Measurements from ENCODE around the gene HSPB9.

HSPB9 gene

DNA sequence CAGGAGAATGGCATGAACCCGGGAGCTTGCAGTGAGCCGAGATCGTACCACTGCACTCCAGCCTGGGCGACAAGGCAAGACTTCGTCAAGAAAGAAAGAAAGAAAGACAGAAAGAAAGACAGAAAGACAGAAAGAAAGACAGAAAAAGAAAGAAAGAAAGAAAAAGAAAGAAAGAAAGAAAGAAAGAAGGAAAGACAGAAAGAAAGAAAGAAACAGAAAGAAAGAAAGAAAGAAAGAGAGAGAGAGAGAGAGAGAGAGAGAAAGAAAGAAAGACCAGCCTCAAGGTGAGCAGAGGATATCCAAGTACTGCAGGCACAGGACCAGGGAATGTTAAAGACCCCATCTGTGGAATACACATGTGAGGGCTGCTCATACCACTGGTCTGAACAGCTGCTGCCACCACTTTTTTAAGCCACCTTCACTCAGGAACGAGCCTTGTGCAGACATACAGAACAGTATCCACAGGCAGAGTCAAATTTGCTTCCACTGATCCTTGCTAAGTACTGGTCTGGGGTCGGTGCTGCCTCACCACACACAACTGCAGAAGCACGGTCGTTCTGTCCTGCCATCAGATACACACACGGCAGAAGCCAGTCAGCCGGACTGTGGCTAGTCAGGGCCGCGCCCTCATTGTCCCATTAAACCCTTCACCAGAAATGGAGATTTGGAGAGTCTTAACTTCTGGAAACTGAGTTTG is 24.5 kb downstream of the HSPB9 start:
- DNase-seq, result no peak

DNA sequence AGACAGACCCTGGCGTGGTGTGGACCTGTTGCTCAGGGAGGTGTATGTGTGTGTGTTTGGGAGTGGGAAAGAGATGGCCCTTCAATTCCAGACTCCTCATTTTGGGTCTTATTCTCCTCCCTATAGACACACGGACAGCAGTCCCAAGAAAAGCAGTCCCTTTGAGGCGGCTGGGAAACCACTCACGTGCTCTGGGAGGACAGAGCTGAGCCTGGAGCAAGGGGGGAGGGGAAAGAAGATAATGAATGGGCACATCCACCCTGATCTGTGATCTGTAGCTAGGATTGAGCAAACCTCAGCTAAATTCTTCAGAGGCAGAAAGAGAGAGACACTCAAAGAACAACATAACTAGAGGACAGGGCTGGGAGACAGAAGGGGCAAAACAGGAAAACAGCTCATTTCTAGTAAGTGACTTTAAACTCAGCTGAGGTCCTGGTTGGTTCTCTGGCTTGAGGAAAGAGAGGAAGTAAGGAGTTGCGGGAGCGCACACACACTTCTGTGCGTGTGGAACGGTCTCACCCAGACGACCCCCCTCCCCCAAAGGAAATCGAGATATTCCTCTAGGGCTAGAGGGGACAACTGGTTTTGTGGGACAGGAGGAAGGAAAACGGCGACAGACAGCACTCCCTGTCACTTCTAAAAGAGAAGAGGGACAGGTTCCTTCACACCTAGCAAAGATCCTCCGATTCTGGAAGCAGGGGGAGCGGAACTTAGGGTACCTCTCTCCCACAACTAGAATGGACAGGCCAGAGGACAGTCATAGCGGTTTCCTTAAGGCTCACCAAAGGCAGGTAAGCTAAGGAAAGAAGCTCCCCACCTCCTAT is 31.5 kb downstream of the HSPB9 start:
- DNase-seq, result peak; percentile 3

DNA sequence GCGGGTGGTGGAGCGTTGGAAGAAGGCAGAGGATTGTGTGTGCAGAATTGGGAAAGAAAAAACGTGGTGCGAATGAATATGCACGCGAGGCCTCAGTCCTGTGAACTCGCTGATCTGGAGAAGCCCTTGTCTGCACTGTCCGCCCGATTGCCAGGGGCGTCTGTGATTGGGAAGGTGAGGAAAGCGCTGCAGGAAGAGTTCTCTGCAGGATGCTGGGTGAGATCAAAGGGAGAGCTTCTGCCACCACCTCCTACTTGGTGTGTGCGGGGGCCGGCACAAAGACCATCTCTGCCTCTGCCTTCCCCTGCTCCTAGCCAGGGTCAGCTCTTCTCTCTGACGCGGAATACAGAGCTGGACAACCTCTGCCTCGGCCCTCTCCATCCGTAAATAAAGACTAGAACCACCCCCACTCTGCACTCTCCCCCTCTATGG is 33.0 kb downstream of the HSPB9 start:
- DNase-seq, result peak; percentile 38

DNA sequence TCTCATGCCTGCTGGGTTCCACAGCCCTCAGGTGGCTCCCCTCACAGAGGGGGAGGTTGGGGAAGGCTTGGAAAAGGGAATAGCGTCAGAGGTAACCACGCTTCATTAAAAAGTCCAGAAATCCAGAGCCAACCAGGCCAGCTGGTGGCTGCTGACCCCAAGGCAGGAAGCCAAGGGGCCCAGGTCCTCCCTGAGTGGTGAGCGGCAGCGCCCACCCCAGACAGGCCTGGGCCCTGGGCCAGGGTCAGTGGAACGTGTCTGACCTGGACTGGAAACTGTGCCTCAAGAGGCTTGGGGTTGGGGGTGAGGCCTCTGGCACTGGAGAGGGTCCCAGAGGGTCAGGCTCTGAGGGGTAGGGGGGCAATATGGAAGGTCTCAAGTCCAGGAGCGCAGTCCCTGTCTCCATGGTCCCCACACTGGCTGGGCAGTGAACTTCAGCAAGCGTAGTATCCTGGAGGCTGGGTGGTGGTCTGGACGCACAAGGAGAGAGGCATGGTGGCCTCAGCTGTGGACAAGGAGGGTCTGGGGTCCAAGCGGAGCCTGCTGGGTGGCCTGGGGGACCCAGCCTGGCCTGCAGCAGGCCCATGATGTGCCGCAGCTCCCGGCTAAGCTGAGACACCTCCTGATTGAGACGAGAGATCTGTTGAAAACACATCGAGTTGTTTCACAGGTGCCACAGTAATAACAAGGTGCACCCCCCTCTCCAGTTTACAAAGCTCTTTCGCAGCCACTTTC is 37.4 kb downstream of the HSPB9 start:
- no peak for DNase-seq

DNA sequence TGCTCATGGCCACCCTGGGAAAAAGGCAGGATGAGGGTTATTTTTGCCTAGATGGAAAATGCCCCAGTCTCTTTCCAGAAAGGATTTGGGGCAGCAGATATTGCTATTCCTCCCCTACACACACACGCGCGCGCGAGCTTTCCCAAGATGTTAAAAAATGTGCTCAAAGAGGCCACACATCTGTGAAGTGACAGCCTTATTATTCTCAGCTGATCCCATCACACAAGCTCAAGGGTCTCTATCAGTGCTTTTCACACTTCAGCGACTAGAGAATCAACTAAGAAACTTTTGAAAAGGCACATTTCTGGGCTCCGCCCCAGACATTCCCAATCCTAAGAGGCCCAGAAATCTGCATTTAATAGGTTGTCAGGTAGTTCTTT is 37.9 kb downstream of the HSPB9 start:
- DNase-seq, result no peak

DNA sequence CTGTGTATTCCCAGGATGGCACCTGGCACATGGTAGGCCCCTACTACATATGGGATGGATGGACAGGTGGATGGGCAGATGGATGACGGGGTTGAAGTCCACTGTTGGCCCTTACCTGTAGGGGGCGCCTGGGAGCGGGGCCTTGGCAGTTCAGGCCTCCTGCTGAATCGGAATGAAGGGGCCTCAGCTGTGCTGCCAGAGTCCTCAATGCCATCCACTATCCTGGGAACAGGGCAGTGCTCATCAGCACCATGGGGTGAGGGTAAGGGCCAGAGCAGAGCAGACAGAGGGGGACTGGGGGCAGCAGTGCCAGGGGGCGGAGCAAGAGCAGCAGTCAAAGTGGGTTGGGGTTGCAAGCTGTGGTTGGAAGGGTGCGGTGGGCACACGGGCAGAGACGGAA is 40.5 kb downstream of the HSPB9 start:
- DNase-seq, result peak; percentile 16

DNA sequence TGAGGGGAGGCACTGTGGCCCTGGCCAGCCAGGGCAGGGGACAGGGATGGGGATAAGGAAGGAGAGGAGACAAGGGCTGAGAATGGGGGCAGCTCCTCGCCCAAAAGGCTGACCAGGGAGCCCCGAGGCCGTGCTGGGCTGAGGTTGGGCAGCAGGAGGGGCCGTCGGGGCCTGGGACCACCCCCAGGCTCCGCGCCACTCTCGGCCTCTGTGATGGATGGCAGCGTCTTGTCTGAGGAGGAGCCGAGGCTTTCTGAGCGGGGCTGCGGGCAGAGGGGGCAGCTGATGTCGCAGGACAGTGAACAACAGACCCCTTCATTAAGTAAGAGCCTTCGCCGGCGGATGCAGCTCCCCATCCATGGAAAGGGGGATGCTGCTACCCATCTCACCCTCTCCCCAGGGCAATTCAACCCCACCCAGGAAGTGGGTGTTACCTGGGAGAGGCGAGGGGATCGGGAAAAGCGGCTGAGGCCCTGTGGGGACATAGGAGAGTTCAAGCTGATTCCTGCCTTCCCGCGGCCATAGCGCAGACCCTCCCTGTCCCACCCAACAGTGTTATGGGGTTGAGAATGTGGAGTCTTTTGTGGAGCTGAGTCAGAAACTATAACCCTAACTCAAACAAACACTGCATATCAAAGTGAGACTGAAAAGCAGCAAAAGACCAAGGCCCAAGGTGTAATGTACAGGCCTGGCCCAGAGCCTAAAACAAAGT is 41.2 kb downstream of the HSPB9 start:
- no peak for DNase-seq

DNA sequence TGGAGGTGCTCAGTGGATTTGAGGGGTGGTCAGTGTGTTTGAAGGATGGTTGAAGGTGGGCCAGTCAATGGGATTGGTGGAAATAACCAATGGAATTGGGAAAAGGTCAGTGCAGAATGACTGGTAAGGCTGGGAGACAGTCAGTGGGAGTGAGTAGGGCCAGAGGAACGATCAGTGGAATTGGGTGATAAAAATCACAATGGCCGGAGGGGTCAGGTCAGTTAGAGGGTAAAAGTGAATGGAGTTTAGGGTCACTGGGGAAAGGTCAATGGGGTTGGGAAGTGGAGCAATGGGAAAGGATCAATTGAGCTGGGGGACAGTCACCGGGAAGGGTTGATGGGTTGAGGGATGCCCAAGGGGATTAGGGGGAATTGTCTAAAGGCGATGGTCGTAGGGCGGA is 43.1 kb downstream of the HSPB9 start:
- no peak for DNase-seq

DNA sequence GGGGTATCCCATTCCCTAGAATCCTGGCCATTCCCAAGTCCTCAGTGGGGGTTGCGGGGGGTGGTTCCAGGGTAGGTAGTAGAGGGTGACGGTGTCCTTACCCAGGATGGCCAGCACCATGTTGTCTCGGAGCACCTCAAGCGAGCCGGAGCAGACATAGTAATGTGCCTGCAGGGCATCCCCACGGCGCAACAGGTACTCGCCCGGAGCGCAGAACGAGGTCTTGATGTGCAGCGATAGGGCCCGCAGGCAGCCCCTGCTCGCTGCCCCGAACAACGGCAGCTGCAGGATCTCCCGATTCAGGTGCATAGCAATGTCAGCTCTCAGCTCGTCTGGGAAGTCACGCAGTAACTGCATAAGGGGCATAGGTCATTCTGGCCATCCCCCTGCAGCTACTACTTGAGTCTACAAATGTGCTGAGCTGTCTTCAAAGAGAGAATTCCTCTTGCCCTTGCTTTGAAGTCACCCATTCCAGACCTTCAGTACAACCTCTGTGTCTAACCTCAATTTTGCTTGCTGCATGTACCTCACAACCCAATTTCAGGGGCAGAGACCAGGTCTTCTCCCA is 43.7 kb downstream of the HSPB9 start:
- DNase-seq, result no peak

DNA sequence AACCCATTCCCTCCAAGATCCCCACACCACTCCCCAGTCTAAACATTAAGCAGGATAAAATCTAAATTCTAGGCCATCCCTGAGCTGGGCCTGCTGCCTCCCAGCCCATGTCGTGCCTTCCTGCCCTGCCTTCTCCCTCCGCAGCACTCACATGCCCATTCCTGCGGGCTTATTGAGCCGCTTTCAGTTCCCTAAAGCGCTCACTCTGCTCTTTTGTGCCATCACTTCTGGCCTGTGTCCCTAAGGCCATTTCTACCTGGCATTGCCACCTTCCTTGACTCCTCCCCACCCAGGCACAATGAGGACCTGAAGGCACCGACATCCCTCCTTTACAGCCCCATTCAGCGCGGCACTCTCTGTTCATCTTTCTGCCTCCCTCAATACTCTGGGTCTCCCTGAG is 45.2 kb downstream of the HSPB9 start:
- DNase-seq, result no peak

DNA sequence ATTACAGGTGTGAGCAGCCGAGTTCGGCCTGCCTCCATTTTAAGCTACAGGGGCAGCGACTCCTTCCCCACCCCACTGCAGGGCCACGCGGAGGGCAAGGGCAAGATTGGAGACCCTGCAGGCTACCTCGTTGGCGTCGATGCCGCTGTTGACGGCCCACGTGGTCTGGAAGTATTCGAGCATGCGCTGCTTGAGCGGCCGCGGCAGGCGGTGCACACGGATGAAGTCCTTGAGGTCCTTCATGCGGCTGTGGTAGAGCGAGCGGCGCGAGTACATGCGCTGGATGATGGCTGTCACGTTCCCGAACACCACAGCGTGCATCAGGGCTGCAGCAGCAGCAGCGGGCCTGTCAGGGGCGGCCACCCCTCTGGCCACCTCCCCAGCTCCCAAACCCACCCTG is 46.7 kb downstream of the HSPB9 start:
- DNase-seq, result no peak

DNA sequence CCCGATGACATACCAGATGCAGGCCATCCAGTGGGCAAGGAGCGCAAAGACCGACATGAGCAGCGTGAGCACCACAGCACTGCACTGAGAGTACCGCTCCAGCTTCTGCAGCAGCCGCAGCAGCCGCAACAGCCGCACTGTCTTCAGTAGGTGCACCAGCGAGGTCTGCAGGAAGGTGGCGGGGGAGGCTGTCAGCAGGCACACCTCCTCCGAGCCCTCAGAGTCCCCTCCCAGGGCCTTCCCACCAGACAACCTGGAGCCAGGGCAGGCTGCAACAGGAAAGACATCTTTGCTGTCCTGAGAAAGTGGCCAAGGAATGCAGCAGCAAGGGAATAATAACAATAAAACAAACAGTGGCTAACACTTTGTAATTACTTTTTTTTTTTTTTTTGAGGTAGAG is 49.2 kb downstream of the HSPB9 start:
- no peak for DNase-seq

Measured in NCI-H146 (cell line).